Coronary artery (tissue), 2 donors: ENCODE data around the gene C6.
"Not testable (repeated sequence)": the region's sequence is repeated elsewhere in the genome, so short reads cannot be mapped to it uniquely, and the experiment has no call there.

Source experiments
- DNase-seq: peaks from one replicate; pipeline ENCODE4 v3.0.0-alpha.2; 2017; ENCODE audit warnings: low spot score
- H3K27ac ChIP-seq, 2 donors: fragments of 200-600 bp; sonication (generic); one replicate each; pipeline ENCODE4 v1.5.1; 2016 to 2019
- H3K4me3 ChIP-seq: fragments of 200-600 bp; sonication (generic); 2 replicates; pipeline ENCODE4 v1.5.1; 2016; ENCODE audit warnings: mild to moderate bottlenecking, moderate library complexity
- CTCF ChIP-seq: fragments of 200-600 bp; sonication (generic); IDR thresholded peaks from one replicate; pipeline ENCODE4 v1.5.1; 2019; ENCODE audit warnings: antibody characterized with exemption

C6 gene

DNA sequence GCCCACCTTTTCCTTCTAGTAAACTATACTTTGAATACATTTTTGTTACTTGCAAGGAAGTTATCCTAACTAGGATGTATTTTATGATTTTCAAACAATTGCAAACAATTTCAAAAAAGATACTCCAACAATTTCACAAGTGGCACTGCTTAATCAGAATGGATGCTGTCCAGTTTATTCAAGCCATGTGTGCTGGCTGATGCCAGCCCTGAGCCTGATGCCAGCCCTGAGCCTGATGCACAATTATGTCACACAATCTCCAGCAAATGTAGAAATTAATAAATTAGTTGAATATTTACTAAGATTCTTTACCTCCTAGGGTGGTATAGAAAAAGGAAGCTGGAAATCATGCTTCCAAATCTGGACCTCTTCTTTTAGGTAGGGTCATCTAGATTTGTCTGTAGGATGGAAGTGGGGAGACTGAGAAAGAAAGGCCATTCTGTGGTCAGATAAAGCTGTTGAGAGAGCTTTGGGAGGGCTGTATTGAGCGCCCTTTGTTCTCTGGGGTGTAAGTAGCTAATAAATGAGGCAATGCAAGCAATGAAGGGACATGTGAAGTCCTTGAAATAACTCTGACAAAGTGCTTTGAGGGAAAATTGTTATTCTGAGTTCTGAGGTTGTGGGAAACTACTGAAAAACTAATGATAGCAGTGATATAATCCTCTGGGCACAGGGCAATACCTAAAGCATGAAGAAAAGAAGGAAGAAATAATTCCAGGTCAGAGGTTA is 5.8 kb upstream of the C6 start:
- DNase-seq = no peak
- Histone ChIP-seq H3K27ac (peak overlapping the region in 1 of 2 donors; percentile 69), H3K4me3 (no peak overlapping the region)
- TF ChIP-seq CTCF = no peak

GRCh38 chr5:41214182-41214581 is 850 bp upstream of the C6 start:
- no peak for DNase-seq
- Histone ChIP-seq H3K4me3 (no peak overlapping the region), H3K27ac (no peak overlapping the region)
- no peak for TF ChIP-seq CTCF

- H3K27ac ChIP-seq = no peak overlapping the region
- DNase-seq = no peak
- no peak for TF ChIP-seq CTCF
- no peak overlapping the region for H3K4me3 ChIP-seq
These were observed 397 bp downstream of the C6 start for GRCh38 chr5:41212935-41213334.

DNA sequence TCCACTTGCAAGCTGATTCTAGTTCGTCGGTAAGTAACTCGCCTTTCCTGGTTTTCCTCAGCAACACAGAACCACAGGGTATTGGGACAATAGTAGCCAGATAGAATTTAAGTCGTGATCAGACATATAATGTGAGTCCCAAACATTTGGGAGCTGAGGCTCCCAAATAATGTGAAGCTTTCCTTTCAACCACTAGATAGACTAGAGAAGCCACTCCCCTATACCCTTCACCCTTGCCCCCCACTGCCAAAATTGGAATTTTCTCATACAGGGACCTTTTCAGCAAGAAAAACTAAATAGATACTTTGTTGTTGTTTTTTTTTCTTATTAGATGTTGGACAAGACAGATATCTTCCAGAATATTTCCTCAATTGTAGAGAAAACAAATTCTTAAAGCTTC is 1.9 kb downstream of the C6 start:
- Histone ChIP-seq H3K27ac (no peak overlapping the region), H3K4me3 (no peak overlapping the region)
- TF ChIP-seq CTCF = no peak
- DNase-seq = no peak

GRCh38 chr5:41205475-41205874 is 7.9 kb downstream of the C6 start:
- H3K27ac ChIP-seq, H3K4me3 ChIP-seq, DNase-seq: not testable (repeated sequence)

DNA sequence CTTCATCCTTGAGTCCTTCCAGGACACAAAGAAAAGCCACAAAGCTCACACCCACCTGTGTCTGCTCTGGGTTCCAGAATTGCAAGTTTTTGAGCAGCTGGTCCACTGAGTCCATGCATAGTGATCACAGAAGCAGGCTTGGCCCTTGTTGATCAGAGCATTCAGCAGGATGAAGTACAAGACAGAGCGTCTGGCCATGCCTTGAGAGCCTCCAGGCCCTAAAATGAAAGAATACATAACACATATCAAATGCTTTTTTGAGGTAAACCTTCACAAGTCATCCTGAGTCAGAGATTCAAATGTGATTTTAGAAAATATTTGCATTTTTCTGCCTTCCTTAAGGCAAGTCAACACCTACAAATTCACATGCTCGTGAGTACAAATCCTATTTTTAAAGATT is 10.3 kb downstream of the C6 start:
- H3K4me3 ChIP-seq = no peak overlapping the region
- no peak for TF ChIP-seq CTCF
- no peak overlapping the region for H3K27ac ChIP-seq
- DNase-seq = no peak

- no peak overlapping the region for H3K4me3 ChIP-seq
- TF ChIP-seq CTCF = no peak
These were observed 12.1 kb downstream of the C6 start for GRCh38 chr5:41201082-41201772.

More at GRCh38 chr5:41201082-41201772, 12.1 kb downstream of the C6 start:
- no peak for DNase-seq
- H3K27ac ChIP-seq = no peak overlapping the region
